ENCODE data around the gene FRYL.

- TF ChIP-seq POLR2A (IDR thresholded peaks at IDR 0.05) = no peak
- TF ChIP-seq CTCF (IDR thresholded peaks at IDR 0.05) = no peak
These were observed 106.5 kb downstream of the FRYL start for GRCh38 chr4:48673537-48673936.

Measured in uterus (tissue), 2 donors.